Fibroblast of lung (primary cell): ENCODE results near the gene RMND1. TPM values are rescaled to one million over a fixed set of nuclear protein-coding genes. Genes with fewer than 3 reads are reported as not detected.

Experiments used
- DNase-seq, 2 donors: peaks; one replicate each; pipeline versions ENCODE4 v3.0.0 to v3.0.0-alpha.2; 2010; ENCODE audit warnings: low read depth in 2 of 2
- H2AFZ ChIP-seq: 2 replicates; pipeline ENCODE4 v1.5.1; 2012; ENCODE audit warnings: low read length, control low read depth, inconsistent platforms
- H3K27ac ChIP-seq: 2 replicates; pipeline ENCODE4 v1.5.1; 2011; ENCODE audit warnings: low read length, control low read depth; ENCODE audit not compliant: insufficient read depth
- H3K27me3 ChIP-seq: 2 replicates; pipeline ENCODE4 v1.5.1; 2011; ENCODE audit warnings: mild to moderate bottlenecking, low read length; ENCODE audit not compliant: control insufficient read depth, insufficient read depth
- H3K36me3 ChIP-seq: 2 replicates; pipeline ENCODE4 v1.5.1; 2011; ENCODE audit warnings: low read length; ENCODE audit not compliant: control insufficient read depth, insufficient read depth
- H3K4me1 ChIP-seq: 2 replicates; pipeline ENCODE4 v1.5.1; 2011; ENCODE audit warnings: low read length; ENCODE audit not compliant: control insufficient read depth, insufficient read depth; ENCODE audit errors: extremely low read depth
- H3K4me2 ChIP-seq: 2 replicates; pipeline ENCODE4 v1.5.1; 2011; ENCODE audit warnings: low read length, control low read depth; ENCODE audit not compliant: insufficient read depth; ENCODE audit errors: extremely low read depth
- H3K4me3 ChIP-seq, 4 experiments: fragments of 200-600 bp in 1 of 4; sonication (generic) in 1 of 4; replicated peaks in 1 of 4; 2 replicates each; pipeline ENCODE4 v1.5.1; 2011 to 2016; ENCODE audit warnings: low read length in 4 of 4, low read depth in 3 of 4, mild to moderate bottlenecking in 3 of 4, control low read depth in 2 of 4, inconsistent platforms in 1 of 4, mixed read lengths in 1 of 4; ENCODE audit not compliant: insufficient read depth in 1 of 4; ENCODE audit errors: control extremely low read depth in 1 of 4
- H3K79me2 ChIP-seq: 2 replicates; pipeline ENCODE4 v1.5.1; 2012; ENCODE audit warnings: mild to moderate bottlenecking, low read length, inconsistent platforms; ENCODE audit not compliant: control insufficient read depth, insufficient read depth
- H3K9ac ChIP-seq: 2 replicates; pipeline ENCODE4 v1.5.1; 2011; ENCODE audit warnings: mild to moderate bottlenecking, low read length, control low read depth; ENCODE audit not compliant: insufficient read depth
- H3K9me3 ChIP-seq: 2 replicates; pipeline ENCODE4 v1.5.1; 2012; ENCODE audit warnings: low read depth, low read length; ENCODE audit not compliant: control insufficient read depth, insufficient read depth
- H4K20me1 ChIP-seq: 2 replicates; pipeline ENCODE4 v1.5.1; 2011; ENCODE audit warnings: low read length; ENCODE audit not compliant: control insufficient read depth, insufficient read depth; ENCODE audit errors: extremely low read depth
- CTCF ChIP-seq, 2 donors: IDR thresholded peaks in 1 of 2; conservative IDR thresholded peaks in 1 of 2; 1 replicate in 1 of 2; 2 replicates in 1 of 2; pipeline ENCODE4 v1.5.1; 2011 to 2012; ENCODE audit warnings: low read length in 2 of 2, control low read depth in 1 of 2, inconsistent platforms in 1 of 2, low read depth in 1 of 2, mild to moderate bottlenecking in 1 of 2
- EZH2 ChIP-seq: IDR thresholded peaks from 2 replicates; pipeline ENCODE4 v1.5.1; 2012; ENCODE audit warnings: low read length, control low read depth, mild to moderate bottlenecking; ENCODE audit errors: missing control alignments
- polyA plus RNA-seq, 2 donors: library from polyadenylated mRNA; depleted of rRNA in 1 of 2; stranded (reverse) in 1 of 2; unstranded in 1 of 2; fragments of >200 nt; gene quantifications; 2 replicates each; pipeline ENCODE4 v1.2.1, GENCODE V29; 2011 to 2012; ENCODE audit warnings: missing spikeins in 1 of 2
- total RNA-seq: library from RNA; depleted of rRNA; stranded (reverse); fragments of >200 nt; gene quantifications from 2 replicates; pipeline ENCODE4 v1.2.1, GENCODE V29; 2014

The RMND1 gene
- total and polyA plus RNA-seq, 2 donors (not counting 1 experiment from before 2014, with no cell fraction given) = 21.5 to 58.3 TPM

- no peak overlapping the region for H3K4me3 ChIP-seq
- H3K4me2 ChIP-seq = no peak overlapping the region
- TF ChIP-seq CTCF (conservative IDR thresholded peaks at IDR 0.05 in 1 of 2, IDR thresholded peaks at IDR 0.05 in 1 of 2; ENCODE audit: low read depth in 1 of 2, low read length in 2 of 2) = peak; percentile 46 to 50
- TF ChIP-seq EZH2 = no peak
- H3K27me3 ChIP-seq = no peaks in the 10 kb centered on the region
- peaks cover 31% of the 10 kb centered on the region for H3K79me2 ChIP-seq
- H3K4me1 ChIP-seq = peaks cover 5% of the 10 kb centered on the region
- H3K36me3 ChIP-seq = no peaks in the 10 kb centered on the region
- H3K9ac ChIP-seq = no peak overlapping the region
- no peaks in the 10 kb centered on the region for H3K9me3 ChIP-seq
- DNase-seq = peak; percentile 34 to 70
- no peaks in the 10 kb centered on the region for H4K20me1 ChIP-seq
- no peak overlapping the region for H2AFZ ChIP-seq
- no peak overlapping the region for H3K27ac ChIP-seq
Measured at GRCh38 chr6:151440930-151441329, 11.0 kb downstream of the RMND1 start.

- Histone ChIP-seq H3K27me3 (no peaks in the 10 kb centered on the region), H3K79me2 (peaks cover 31% of the 10 kb centered on the region), H2AFZ (no peak overlapping the region), H3K9ac (no peak overlapping the region), H3K9me3 (no peaks in the 10 kb centered on the region), H3K4me3 (no peak overlapping the region), H4K20me1 (no peaks in the 10 kb centered on the region), H3K36me3 (no peaks in the 10 kb centered on the region), H3K27ac (no peak overlapping the region), H3K4me2 (no peak overlapping the region), H3K4me1 (peaks cover 5% of the 10 kb centered on the region)
- no peak for DNase-seq
- TF ChIP-seq CTCF (conservative IDR thresholded peaks at IDR 0.05 in 1 of 2, IDR thresholded peaks at IDR 0.05 in 1 of 2; ENCODE audit: low read depth in 1 of 2, low read length in 2 of 2) = no peak
- no peak for TF ChIP-seq EZH2
Measured at GRCh38 chr6:151440498-151440897, 11.4 kb downstream of the RMND1 start.

- H3K4me1 ChIP-seq = peaks cover 3% of the 10 kb centered on the region
- no peaks in the 10 kb centered on the region for H3K27me3 ChIP-seq
- no peak overlapping the region for H2AFZ ChIP-seq
- no peaks in the 10 kb centered on the region for H3K36me3 ChIP-seq
- no peaks in the 10 kb centered on the region for H4K20me1 ChIP-seq
- H3K9ac ChIP-seq = no peak overlapping the region
- peak; percentile 38 to 41 for DNase-seq
- peak overlapping the region; percentile 42 for H3K27ac ChIP-seq
- H3K9me3 ChIP-seq = no peaks in the 10 kb centered on the region
- peaks cover 18% of the 10 kb centered on the region for H3K79me2 ChIP-seq
- peak overlapping the region; percentile 29 for H3K4me2 ChIP-seq
- no peak overlapping the region for H3K4me3 ChIP-seq
- TF ChIP-seq CTCF (conservative IDR thresholded peaks at IDR 0.05 in 1 of 2, IDR thresholded peaks at IDR 0.05 in 1 of 2; ENCODE audit: low read depth in 1 of 2, low read length in 2 of 2) = no peak
- TF ChIP-seq EZH2 = no peak
Measured at GRCh38 chr6:151437401-151437800, 14.5 kb downstream of the RMND1 start.
